CD1c-positive myeloid dendritic cell (primary cell): ENCODE results near the gene KANSL1.
"Not testable (repeated sequence)": the region's sequence is repeated elsewhere in the genome, so short reads cannot be mapped to it uniquely, and the experiment has no call there.

Source experiments
- DNase-seq: peaks from one replicate; pipeline ENCODE4 v3.0.0-alpha.2; 2016; ENCODE audit errors: extremely low spot score

KANSL1 gene

GRCh38 chr17:46020023-46020761, 173.0 kb downstream of the KANSL1 start:
- DNase-seq = peak; percentile 58

GRCh38 chr17:46019408-46019925, 173.8 kb downstream of the KANSL1 start:
- DNase-seq = not testable (repeated sequence)

GRCh38 chr17:46013502-46014165, 179.6 kb downstream of the KANSL1 start:
- DNase-seq = no peak

GRCh38 chr17:46013127-46013501, 180.1 kb downstream of the KANSL1 start:
- DNase-seq = no peak

- no peak for DNase-seq
Measured at GRCh38 chr17:46012506-46013079, 180.6 kb downstream of the KANSL1 start.

GRCh38 chr17:46011711-46012505, 181.3 kb downstream of the KANSL1 start:
- no peak for DNase-seq

- no peak for DNase-seq
Measured at GRCh38 chr17:46010597-46011186, 182.5 kb downstream of the KANSL1 start.

- no peak for DNase-seq
Measured at GRCh38 chr17:46009681-46010596, 183.3 kb downstream of the KANSL1 start.

- DNase-seq = no peak
Measured at GRCh38 chr17:46008591-46008990, 184.6 kb downstream of the KANSL1 start.

GRCh38 chr17:46007461-46007965, 185.7 kb downstream of the KANSL1 start:
- no peak for DNase-seq

GRCh38 chr17:46006082-46006481, 187.1 kb downstream of the KANSL1 start:
- DNase-seq = not testable (repeated sequence)

GRCh38 chr17:46003907-46004748, 189.1 kb downstream of the KANSL1 start:
- no peak for DNase-seq

- no peak for DNase-seq
Measured at GRCh38 chr17:46002973-46003316, 190.3 kb downstream of the KANSL1 start.

- peak; percentile 78 for DNase-seq
Measured at GRCh38 chr17:46002311-46002972, 190.8 kb downstream of the KANSL1 start.

- no peak for DNase-seq
Measured at GRCh38 chr17:46001390-46002310, 191.6 kb downstream of the KANSL1 start.

- no peak for DNase-seq
Measured at GRCh38 chr17:46000757-46001156, 192.5 kb downstream of the KANSL1 start.

GRCh38 chr17:46000292-46000691, 192.9 kb downstream of the KANSL1 start:
- no peak for DNase-seq

GRCh38 chr17:45999900-46000290, 193.3 kb downstream of the KANSL1 start:
- DNase-seq = no peak
